Liver (tissue), 9 donors: ENCODE results near the gene CELF1. TPM values are rescaled to one million over a fixed set of nuclear protein-coding genes. Genes with fewer than 3 reads are reported as not detected.

ENCODE experiments used
- DNase-seq: peaks from one replicate; pipeline ENCODE4 v3.0.0-alpha.2; 2017; ENCODE audit warnings: low spot score
- H3K27ac ChIP-seq, 2 donors: one replicate each; pipeline ENCODE4 v1.7.0; 2013; ENCODE audit warnings: inconsistent platforms in 2 of 2, low read length in 2 of 2, control low read depth in 1 of 2, low read depth in 1 of 2, mild to moderate bottlenecking in 1 of 2
- H3K27me3 ChIP-seq, 4 donors: one replicate each; pipeline versions ENCODE4 v1.6.1 to v1.7.0; 2013; ENCODE audit warnings: low read length in 3 of 4, inconsistent platforms in 1 of 4, mild to moderate bottlenecking in 1 of 4, moderate library complexity in 1 of 4; ENCODE audit not compliant: control insufficient read depth in 4 of 4, insufficient read depth in 4 of 4
- H3K36me3 ChIP-seq, 4 donors: one replicate each; pipeline versions ENCODE4 v1.6.1 to v1.7.0; 2013; ENCODE audit warnings: low read length in 3 of 4, mild to moderate bottlenecking in 3 of 4, low read depth in 1 of 4, moderate library complexity in 1 of 4; ENCODE audit not compliant: control insufficient read depth in 4 of 4, insufficient read depth in 3 of 4
- H3K4me1 ChIP-seq, 4 donors: one replicate each; pipeline versions ENCODE4 v1.6.1 to v1.7.0; 2013; ENCODE audit warnings: low read length in 3 of 4, mild to moderate bottlenecking in 3 of 4, moderate library complexity in 1 of 4; ENCODE audit not compliant: control insufficient read depth in 4 of 4, insufficient read depth in 4 of 4
- H3K4me3 ChIP-seq, 3 donors: one replicate each; pipeline versions ENCODE4 v1.6.1 to v1.7.0; 2013; ENCODE audit warnings: low read length in 3 of 3, control low read depth in 1 of 3, low read depth in 1 of 3, mild to moderate bottlenecking in 1 of 3
- H3K9ac ChIP-seq, 2 donors: one replicate each; pipeline ENCODE4 v1.7.0; 2013; ENCODE audit warnings: low read length in 2 of 2, mild to moderate bottlenecking in 2 of 2, moderate library complexity in 2 of 2, control low read depth in 1 of 2, low read depth in 1 of 2
- H3K9me3 ChIP-seq, 4 donors: one replicate each; pipeline versions ENCODE4 v1.6.1 to v1.7.0; 2013; ENCODE audit warnings: low read length in 3 of 4; ENCODE audit not compliant: control insufficient read depth in 4 of 4
- EGR1 ChIP-seq, 2 donors: IDR thresholded peaks; 2 replicates each; pipeline ENCODE4 v1.6.1; 2016 to 2018; ENCODE audit warnings: antibody characterized with exemption in 2 of 2, low read depth in 2 of 2
- FOXA1 ChIP-seq: IDR thresholded peaks from 2 replicates; pipeline ENCODE4 v1.6.1; 2016; ENCODE audit warnings: antibody characterized with exemption
- FOXA2 ChIP-seq: IDR thresholded peaks from 2 replicates; pipeline ENCODE4 v1.6.1; 2016; ENCODE audit warnings: antibody characterized with exemption
- GABPA ChIP-seq, 2 donors: IDR thresholded peaks in 1 of 2; conservative IDR thresholded peaks in 1 of 2; 2 replicates each; pipeline ENCODE4 v1.6.1; 2016; ENCODE audit warnings: antibody characterized with exemption in 2 of 2, mild to moderate bottlenecking in 1 of 2, moderate library complexity in 1 of 2
- HNF4A ChIP-seq, 2 donors: conservative IDR thresholded peaks; 2 replicates each; pipeline ENCODE4 v1.6.1; 2016; ENCODE audit warnings: antibody characterized with exemption in 2 of 2, mild to moderate bottlenecking in 2 of 2
- HNF4G ChIP-seq: IDR thresholded peaks from 2 replicates; pipeline ENCODE4 v1.6.1; 2016; ENCODE audit warnings: antibody characterized with exemption
- JUND ChIP-seq, 2 donors: IDR thresholded peaks; 2 replicates each; pipeline ENCODE4 v1.6.1; 2016; ENCODE audit warnings: antibody characterized with exemption in 2 of 2
- NR2F2 ChIP-seq: IDR thresholded peaks from 2 replicates; pipeline ENCODE4 v1.6.1; 2016; ENCODE audit warnings: antibody characterized with exemption
- RAD21 ChIP-seq, 2 donors: IDR thresholded peaks; 2 replicates each; pipeline ENCODE4 v1.6.1; 2016; ENCODE audit warnings: antibody characterized with exemption in 2 of 2, mild to moderate bottlenecking in 2 of 2
- RXRA ChIP-seq, 2 donors: IDR thresholded peaks; 2 replicates each; pipeline ENCODE4 v1.6.1; 2017 to 2018; ENCODE audit warnings: antibody characterized with exemption in 2 of 2, mild to moderate bottlenecking in 1 of 2
- SP1 ChIP-seq: IDR thresholded peaks from 2 replicates; pipeline ENCODE4 v1.6.1; 2018; ENCODE audit warnings: antibody characterized with exemption, mild to moderate bottlenecking
- TAF1 ChIP-seq: conservative IDR thresholded peaks from 2 replicates; pipeline ENCODE4 v1.6.1; 2016; ENCODE audit warnings: antibody characterized with exemption, mild to moderate bottlenecking
- YY1 ChIP-seq: IDR thresholded peaks from 2 replicates; pipeline ENCODE4 v1.6.1; 2016; ENCODE audit warnings: antibody characterized with exemption, mild to moderate bottlenecking
- WGBS: extraction: QIAGEN DNeasy Blood & Tissue Kit; methylation state at CpG from one replicate; pipeline ENCODE4 v1.1.7; 2013; 5-methylcytosine and 5-hydroxymethylcytosine counted together
- polyA plus RNA-seq, 2 donors: library from polyadenylated mRNA; stranded (reverse) in 1 of 2; unstranded in 1 of 2; fragments of 200-250 nt in 1 of 2; fragments of >200 nt in 1 of 2; fragmentation: Nextera tagmentation in 1 of 2; extraction: Ambion mirVana in 1 of 2; gene quantifications; one replicate each; pipeline versions ENCODE4 v1.2.1 to v1.2.3, GENCODE V29; 2013 to 2015
- total RNA-seq, 2 donors: library from RNA; depleted of rRNA; stranded (reverse); fragments of >200 nt; gene quantifications; one replicate each; pipeline ENCODE4 v1.2.3, GENCODE V29; 2014
- TF ChIP-seq, protein P1 (sequence below): IDR thresholded peaks from 2 replicates; pipeline ENCODE4 v1.6.1; 2016; ENCODE audit warnings: antibody characterized with exemption
- TF ChIP-seq, protein P2 (sequence below): IDR thresholded peaks from 2 replicates; pipeline ENCODE4 v1.6.1; 2016; ENCODE audit warnings: antibody characterized with exemption
- TF ChIP-seq, protein P3 (sequence below): IDR thresholded peaks from 2 replicates; pipeline ENCODE4 v1.6.1; 2016; ENCODE audit warnings: antibody characterized with exemption, mild to moderate bottlenecking
- TF ChIP-seq, protein P4 (sequence below): fragments of 150-350 bp; IDR thresholded peaks from 2 replicates; pipeline ENCODE4 v1.5.1; 2017; ENCODE audit warnings: improper control_type of control experiment, low read depth, low read length; ENCODE audit not compliant: missing input control
- TF ChIP-seq, protein P5 (sequence below): IDR thresholded peaks from 2 replicates; pipeline ENCODE4 v1.6.1; 2016; ENCODE audit warnings: antibody characterized with exemption
- donor health status: healthy.
- donor health status: healthy.
- donor health status: healthy.
- donor health status: healthy.
- donor health status: healthy.

CELF1 gene
- total and polyA plus RNA-seq, 4 donors: 23.5 to 139 (median 60.3) TPM

DNA sequence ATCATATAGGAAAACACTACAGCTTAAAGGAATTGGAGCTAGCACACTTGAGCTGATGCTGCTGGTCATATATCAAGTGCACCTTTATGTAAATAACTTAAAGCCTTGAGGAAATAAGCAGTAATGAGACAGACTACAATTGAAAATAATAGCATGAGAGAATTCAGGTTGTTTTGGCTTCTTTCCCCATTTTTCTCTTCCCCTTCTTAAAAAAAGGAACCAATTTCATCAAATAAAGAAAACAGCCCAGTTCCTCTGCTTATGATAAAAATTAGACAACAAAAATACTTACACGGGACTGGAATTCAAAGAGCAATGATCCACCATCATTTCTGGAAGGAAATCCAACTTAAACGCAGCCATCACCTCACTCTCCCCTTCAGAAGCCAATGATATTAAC, 53.8 kb downstream of the CELF1 start:
- Histone ChIP-seq H3K36me3 (peaks cover 0 to under 1% (median 0%) of the 10 kb centered on the region in 4 donors), H3K27ac (peak overlapping the region; percentile 69 to 77), H3K27me3 (no peaks in the 10 kb centered on the region), H3K9me3 (no peaks in the 10 kb centered on the region), H3K9ac (peak overlapping the region; percentile 64 to 94), H3K4me3 (peak overlapping the region; percentile 6 to 51 (median 10)), H3K4me1 (peaks cover 11 to 76% (median 71%) of the 10 kb centered on the region in 4 donors)
- no peak for DNase-seq
- WGBS: 22% methylated on average over 2 of the region's 2 CpGs
- TF ChIP-seq FOXA1 (no peak), YY1 (no peak), EGR1 (IDR thresholded peaks at IDR 0.05; ENCODE audit: low read depth in 2 of 2) (no peak), NR2F2 (no peak), TAF1 (no peak), RAD21 (IDR thresholded peaks at IDR 0.05) (no peak), RXRA (IDR thresholded peaks at IDR 0.05) (no peak), HNF4A (conservative IDR thresholded peaks at IDR 0.05) (no peak), JUND (IDR thresholded peaks at IDR 0.05) (no peak), SP1 (no peak), HNF4G (no peak), FOXA2 (no peak), GABPA (IDR thresholded peaks at IDR 0.05 in 1 of 2, conservative IDR thresholded peaks at IDR 0.05 in 1 of 2) (no peak)
- TF ChIP-seq, protein P1, sequence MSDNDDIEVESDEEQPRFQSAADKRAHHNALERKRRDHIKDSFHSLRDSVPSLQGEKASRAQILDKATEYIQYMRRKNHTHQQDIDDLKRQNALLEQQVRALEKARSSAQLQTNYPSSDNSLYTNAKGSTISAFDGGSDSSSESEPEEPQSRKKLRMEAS: no peak
- TF ChIP-seq, protein P2, sequence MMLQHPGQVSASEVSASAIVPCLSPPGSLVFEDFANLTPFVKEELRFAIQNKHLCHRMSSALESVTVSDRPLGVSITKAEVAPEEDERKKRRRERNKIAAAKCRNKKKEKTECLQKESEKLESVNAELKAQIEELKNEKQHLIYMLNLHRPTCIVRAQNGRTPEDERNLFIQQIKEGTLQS: no peak
- TF ChIP-seq, protein P3, sequence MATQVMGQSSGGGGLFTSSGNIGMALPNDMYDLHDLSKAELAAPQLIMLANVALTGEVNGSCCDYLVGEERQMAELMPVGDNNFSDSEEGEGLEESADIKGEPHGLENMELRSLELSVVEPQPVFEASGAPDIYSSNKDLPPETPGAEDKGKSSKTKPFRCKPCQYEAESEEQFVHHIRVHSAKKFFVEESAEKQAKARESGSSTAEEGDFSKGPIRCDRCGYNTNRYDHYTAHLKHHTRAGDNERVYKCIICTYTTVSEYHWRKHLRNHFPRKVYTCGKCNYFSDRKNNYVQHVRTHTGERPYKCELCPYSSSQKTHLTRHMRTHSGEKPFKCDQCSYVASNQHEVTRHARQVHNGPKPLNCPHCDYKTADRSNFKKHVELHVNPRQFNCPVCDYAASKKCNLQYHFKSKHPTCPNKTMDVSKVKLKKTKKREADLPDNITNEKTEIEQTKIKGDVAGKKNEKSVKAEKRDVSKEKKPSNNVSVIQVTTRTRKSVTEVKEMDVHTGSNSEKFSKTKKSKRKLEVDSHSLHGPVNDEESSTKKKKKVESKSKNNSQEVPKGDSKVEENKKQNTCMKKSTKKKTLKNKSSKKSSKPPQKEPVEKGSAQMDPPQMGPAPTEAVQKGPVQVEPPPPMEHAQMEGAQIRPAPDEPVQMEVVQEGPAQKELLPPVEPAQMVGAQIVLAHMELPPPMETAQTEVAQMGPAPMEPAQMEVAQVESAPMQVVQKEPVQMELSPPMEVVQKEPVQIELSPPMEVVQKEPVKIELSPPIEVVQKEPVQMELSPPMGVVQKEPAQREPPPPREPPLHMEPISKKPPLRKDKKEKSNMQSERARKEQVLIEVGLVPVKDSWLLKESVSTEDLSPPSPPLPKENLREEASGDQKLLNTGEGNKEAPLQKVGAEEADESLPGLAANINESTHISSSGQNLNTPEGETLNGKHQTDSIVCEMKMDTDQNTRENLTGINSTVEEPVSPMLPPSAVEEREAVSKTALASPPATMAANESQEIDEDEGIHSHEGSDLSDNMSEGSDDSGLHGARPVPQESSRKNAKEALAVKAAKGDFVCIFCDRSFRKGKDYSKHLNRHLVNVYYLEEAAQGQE: no peak
- TF ChIP-seq, protein P4, sequence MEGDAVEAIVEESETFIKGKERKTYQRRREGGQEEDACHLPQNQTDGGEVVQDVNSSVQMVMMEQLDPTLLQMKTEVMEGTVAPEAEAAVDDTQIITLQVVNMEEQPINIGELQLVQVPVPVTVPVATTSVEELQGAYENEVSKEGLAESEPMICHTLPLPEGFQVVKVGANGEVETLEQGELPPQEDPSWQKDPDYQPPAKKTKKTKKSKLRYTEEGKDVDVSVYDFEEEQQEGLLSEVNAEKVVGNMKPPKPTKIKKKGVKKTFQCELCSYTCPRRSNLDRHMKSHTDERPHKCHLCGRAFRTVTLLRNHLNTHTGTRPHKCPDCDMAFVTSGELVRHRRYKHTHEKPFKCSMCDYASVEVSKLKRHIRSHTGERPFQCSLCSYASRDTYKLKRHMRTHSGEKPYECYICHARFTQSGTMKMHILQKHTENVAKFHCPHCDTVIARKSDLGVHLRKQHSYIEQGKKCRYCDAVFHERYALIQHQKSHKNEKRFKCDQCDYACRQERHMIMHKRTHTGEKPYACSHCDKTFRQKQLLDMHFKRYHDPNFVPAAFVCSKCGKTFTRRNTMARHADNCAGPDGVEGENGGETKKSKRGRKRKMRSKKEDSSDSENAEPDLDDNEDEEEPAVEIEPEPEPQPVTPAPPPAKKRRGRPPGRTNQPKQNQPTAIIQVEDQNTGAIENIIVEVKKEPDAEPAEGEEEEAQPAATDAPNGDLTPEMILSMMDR: no peak
- TF ChIP-seq, protein P5, sequence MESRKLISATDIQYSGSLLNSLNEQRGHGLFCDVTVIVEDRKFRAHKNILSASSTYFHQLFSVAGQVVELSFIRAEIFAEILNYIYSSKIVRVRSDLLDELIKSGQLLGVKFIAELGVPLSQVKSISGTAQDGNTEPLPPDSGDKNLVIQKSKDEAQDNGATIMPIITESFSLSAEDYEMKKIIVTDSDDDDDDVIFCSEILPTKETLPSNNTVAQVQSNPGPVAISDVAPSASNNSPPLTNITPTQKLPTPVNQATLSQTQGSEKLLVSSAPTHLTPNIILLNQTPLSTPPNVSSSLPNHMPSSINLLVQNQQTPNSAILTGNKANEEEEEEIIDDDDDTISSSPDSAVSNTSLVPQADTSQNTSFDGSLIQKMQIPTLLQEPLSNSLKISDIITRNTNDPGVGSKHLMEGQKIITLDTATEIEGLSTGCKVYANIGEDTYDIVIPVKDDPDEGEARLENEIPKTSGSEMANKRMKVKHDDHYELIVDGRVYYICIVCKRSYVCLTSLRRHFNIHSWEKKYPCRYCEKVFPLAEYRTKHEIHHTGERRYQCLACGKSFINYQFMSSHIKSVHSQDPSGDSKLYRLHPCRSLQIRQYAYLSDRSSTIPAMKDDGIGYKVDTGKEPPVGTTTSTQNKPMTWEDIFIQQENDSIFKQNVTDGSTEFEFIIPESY: no peak
